Activated T-cell treated with anti-CD3 and anti-CD28 coated beads, Interleukin-2, amount 50 U/mL, for 4 hours (primary cell): ENCODE results near the gene PPP1R37. TPM values are rescaled to one million over a fixed set of nuclear protein-coding genes. Genes with fewer than 3 reads are reported as not detected.

Experiments
- ATAC-seq, 2 donors: fragments of 200-7000 bp; cut with Tn5 transposase; one replicate each; pipeline ENCODE4 v1.10.0; 2021
- DNase-seq: peaks from one replicate; pipeline ENCODE4 v3.0.0-alpha.2; 2020
- H3K27me3 Mint-ChIP-seq: one replicate; pipeline ENCODE4 v1.8.0; 2021; ENCODE audit warnings: low read depth, mixed read lengths
- H3K36me3 Mint-ChIP-seq: one replicate; pipeline ENCODE4 v1.8.0; 2022; ENCODE audit warnings: mixed read lengths; ENCODE audit not compliant: insufficient read depth
- H3K4me1 Mint-ChIP-seq: one replicate; pipeline ENCODE4 v1.8.0; 2021; ENCODE audit warnings: low read depth, mixed read lengths
- H3K4me3 Mint-ChIP-seq: one replicate; pipeline ENCODE4 v1.8.0; 2021; ENCODE audit warnings: mild to moderate bottlenecking, moderate library complexity, mixed read lengths
- H3K9me3 Mint-ChIP-seq: one replicate; pipeline ENCODE4 v1.8.0; 2021; ENCODE audit warnings: mixed read lengths
- total RNA-seq, 3 donors: library from RNA; stranded (reverse); gene quantifications; one replicate each; pipeline ENCODE4 v1.2.1, GENCODE V29; 2021

PPP1R37 gene
- total RNA-seq, result 10 to 100 TPM; 23.2 to 24.9 (median 24.7) TPM

GRCh38 chr19:45092747-45093678, at the start of gene PPP1R37:
PPP1R37 (plus strand) TSS chr19:45093179; CDS start chr19:45093326, 147 bp downstream.
- H3K36me3 Mint-ChIP-seq, result peaks cover 26% of the 10 kb centered on the region
- no peaks in the 10 kb centered on the region for H3K27me3 Mint-ChIP-seq
- H3K9me3 Mint-ChIP-seq, result peaks cover 3% of the 10 kb centered on the region
- peak within 1 kb of the TSS; percentile 94 for H3K4me3 Mint-ChIP-seq
- peaks cover 68% of the 10 kb centered on the region for H3K4me1 Mint-ChIP-seq
- ATAC-seq (peak; percentile 74 to 76), DNase-seq (peak; percentile 89)

- ATAC-seq, result no peak
- no peak for DNase-seq
- Mint-ChIP-seq H3K9me3 (no peaks in the 10 kb centered on the region), H3K36me3 (peaks cover 31% of the 10 kb centered on the region), H3K4me1 (peaks cover 53% of the 10 kb centered on the region), H3K27me3 (no peaks in the 10 kb centered on the region), H3K4me3 (no peak overlapping the region)
These were observed 47.2 kb upstream of the PPP1R37 start for GRCh38 chr19:45045671-45046353.

GRCh38 chr19:45046355-45046754, 46.6 kb upstream of the PPP1R37 start:
- Mint-ChIP-seq H3K36me3 (peaks cover 28% of the 10 kb centered on the region), H3K27me3 (no peaks in the 10 kb centered on the region), H3K9me3 (no peaks in the 10 kb centered on the region), H3K4me3 (no peak overlapping the region), H3K4me1 (peaks cover 50% of the 10 kb centered on the region)
- ATAC-seq, result no peak
- no peak for DNase-seq

GRCh38 chr19:45047188-45047797, 45.7 kb upstream of the PPP1R37 start:
- H3K36me3 Mint-ChIP-seq, result peaks cover 24% of the 10 kb centered on the region
- ATAC-seq, result no peak
- peaks cover 43% of the 10 kb centered on the region for H3K4me1 Mint-ChIP-seq
- DNase-seq, result no peak
- peak overlapping the region; percentile 60 for H3K4me3 Mint-ChIP-seq
- no peaks in the 10 kb centered on the region for H3K9me3 Mint-ChIP-seq
- H3K27me3 Mint-ChIP-seq, result no peaks in the 10 kb centered on the region

GRCh38 chr19:45049073-45049736, 43.8 kb upstream of the PPP1R37 start:
- Mint-ChIP-seq H3K4me3 (no peak overlapping the region), H3K9me3 (no peaks in the 10 kb centered on the region), H3K27me3 (no peaks in the 10 kb centered on the region), H3K36me3 (peaks cover 26% of the 10 kb centered on the region), H3K4me1 (peaks cover 43% of the 10 kb centered on the region)
- no peak for ATAC-seq
- no peak for DNase-seq

GRCh38 chr19:45050036-45050435, 42.9 kb upstream of the PPP1R37 start:
- DNase-seq (no peak), ATAC-seq (no peak)
- no peaks in the 10 kb centered on the region for H3K27me3 Mint-ChIP-seq
- peaks cover 41% of the 10 kb centered on the region for H3K4me1 Mint-ChIP-seq
- H3K9me3 Mint-ChIP-seq, result no peaks in the 10 kb centered on the region
- H3K36me3 Mint-ChIP-seq, result peaks cover 29% of the 10 kb centered on the region
- H3K4me3 Mint-ChIP-seq, result no peak overlapping the region

- no peaks in the 10 kb centered on the region for H3K27me3 Mint-ChIP-seq
- peaks cover 21% of the 10 kb centered on the region for H3K4me1 Mint-ChIP-seq
- ATAC-seq (no peak), DNase-seq (no peak)
- peaks cover 25% of the 10 kb centered on the region for H3K36me3 Mint-ChIP-seq
- H3K9me3 Mint-ChIP-seq, result no peaks in the 10 kb centered on the region
- no peak overlapping the region for H3K4me3 Mint-ChIP-seq
These were observed 40.9 kb upstream of the PPP1R37 start for GRCh38 chr19:45051929-45052579.

- Mint-ChIP-seq H3K4me1 (peaks cover 9% of the 10 kb centered on the region), H3K36me3 (peaks cover 44% of the 10 kb centered on the region), H3K27me3 (no peaks in the 10 kb centered on the region), H3K9me3 (no peaks in the 10 kb centered on the region), H3K4me3 (no peak overlapping the region)
- no peak for DNase-seq
- ATAC-seq, result no peak
These were observed 36.1 kb upstream of the PPP1R37 start for GRCh38 chr19:45056831-45057230.

GRCh38 chr19:45057444-45057843, 35.5 kb upstream of the PPP1R37 start:
- H3K9me3 Mint-ChIP-seq, result no peaks in the 10 kb centered on the region
- DNase-seq, result no peak
- H3K4me1 Mint-ChIP-seq, result peaks cover 8% of the 10 kb centered on the region
- H3K4me3 Mint-ChIP-seq, result no peak overlapping the region
- no peaks in the 10 kb centered on the region for H3K27me3 Mint-ChIP-seq
- peaks cover 41% of the 10 kb centered on the region for H3K36me3 Mint-ChIP-seq
- ATAC-seq, result no peak

- no peak for ATAC-seq
- no peaks in the 10 kb centered on the region for H3K27me3 Mint-ChIP-seq
- no peaks in the 10 kb centered on the region for H3K9me3 Mint-ChIP-seq
- DNase-seq, result no peak
- peaks cover 44% of the 10 kb centered on the region for H3K36me3 Mint-ChIP-seq
- no peak overlapping the region for H3K4me3 Mint-ChIP-seq
- peaks cover 8% of the 10 kb centered on the region for H3K4me1 Mint-ChIP-seq
These were observed 34.3 kb upstream of the PPP1R37 start for GRCh38 chr19:45058622-45059159.

- H3K27me3 Mint-ChIP-seq, result no peaks in the 10 kb centered on the region
- DNase-seq (peak; percentile 85), ATAC-seq (peak; percentile 90 to 95)
- H3K9me3 Mint-ChIP-seq, result no peaks in the 10 kb centered on the region
- no peak overlapping the region for H3K4me3 Mint-ChIP-seq
- H3K4me1 Mint-ChIP-seq, result peaks cover 8% of the 10 kb centered on the region
- H3K36me3 Mint-ChIP-seq, result peaks cover 42% of the 10 kb centered on the region
These were observed 33.6 kb upstream of the PPP1R37 start for GRCh38 chr19:45059258-45059965.

- Mint-ChIP-seq H3K36me3 (peaks cover 37% of the 10 kb centered on the region), H3K27me3 (no peaks in the 10 kb centered on the region)
- no peak for DNase-seq
These were observed 31.0 kb upstream of the PPP1R37 start for GRCh38 chr19:45061965-45062364.

More at GRCh38 chr19:45061965-45062364, 31.0 kb upstream of the PPP1R37 start:
- Mint-ChIP-seq H3K4me3 (no peak overlapping the region), H3K4me1 (peaks cover 8% of the 10 kb centered on the region), H3K9me3 (no peaks in the 10 kb centered on the region)
- ATAC-seq, result no peak
